Body of pancreas (tissue), 4 donors: ENCODE measurements around the gene MAPK14. TPM values are rescaled to one million over a fixed set of nuclear protein-coding genes. Genes with fewer than 3 reads are reported as not detected.
A peak's percentile ranks its signal among the peaks of the same experiment; 100 is the strongest.

Experiments
- ATAC-seq: fragments of 150-250 bp; one replicate; pipeline ENCODE4 v1.9.1; 2016
- DNase-seq, 4 donors: peaks; one replicate each; pipeline ENCODE4 v3.0.0-alpha.2; 2019
- H3K27ac ChIP-seq, 4 donors: fragments of 200-600 bp; sonication (generic); 1 replicate in 3 of 4; 2 replicates in 1 of 4; pipeline versions ENCODE4 v1.5.1 to v1.6.1; 2016 to 2019; ENCODE audit warnings: mild to moderate bottlenecking in 1 of 4, mixed read lengths in 1 of 4, moderate library complexity in 1 of 4
- H3K27me3 ChIP-seq, 2 donors: fragments of 200-600 bp; sonication (generic); one replicate each; pipeline ENCODE4 v1.6.0; 2016; ENCODE audit warnings: mild to moderate bottlenecking in 1 of 2
- H3K36me3 ChIP-seq, 2 donors: fragments of 200-600 bp; sonication (generic); replicated peaks in 1 of 2; 2 replicates each; pipeline ENCODE4 v1.5.1; 2016; ENCODE audit warnings: low read depth in 2 of 2; ENCODE audit not compliant: insufficient read depth in 1 of 2
- H3K4me1 ChIP-seq: fragments of 200-600 bp; sonication (generic); one replicate; pipeline ENCODE4 v1.6.0; 2016
- H3K4me3 ChIP-seq, 2 donors: fragments of 200-600 bp; sonication (generic); 1 replicate in 1 of 2; 2 replicates in 1 of 2; pipeline ENCODE4 v1.5.1; 2016 to 2019
- H3K9me3 ChIP-seq, 3 donors: fragments of 200-600 bp; sonication (generic); 1 replicate in 2 of 3; 2 replicates in 1 of 3; pipeline ENCODE4 v1.5.1; 2016
- POLR2A ChIP-seq, 3 donors: fragments of 450-650 bp; IDR thresholded peaks; one replicate each; pipeline ENCODE4 v1.6.1; 2016; ENCODE audit warnings: antibody characterized with exemption in 3 of 3, mild to moderate bottlenecking in 2 of 3
- WGBS, 2 donors: methylation state at CpG; one replicate each; pipeline ENCODE4 v1.1.5; 2017; 5-methylcytosine and 5-hydroxymethylcytosine counted together
- intact Hi-C: fragments of 100-400 bp; cut with DNase I; formaldehyde crosslinking; loops from one replicate; pipeline ENCODE4 v1.15.1; 2023
- total RNA-seq, 2 donors: library from RNA; depleted of rRNA; stranded (reverse); fragments of >200 nt; gene quantifications; one replicate each; pipeline ENCODE4 v1.1.0, GENCODE V29; 2016
- TF ChIP-seq, protein P1 (sequence below), 7 experiments: fragments of 450-650 bp in 4 of 7; fragments of 200-600 bp in 3 of 7; sonication (generic) in 3 of 7; IDR thresholded peaks; one replicate each; pipeline ENCODE4 v1.5.1; 2016 to 2019; ENCODE audit warnings: antibody characterized with exemption in 7 of 7

Gene MAPK14
- total RNA-seq, 2 donors from 2014 or later, result 30.3 to 33.7 TPM

- Histone ChIP-seq H3K36me3 (peaks cover 0 to 13% of the 10 kb centered on the region in 2 donors), H3K4me1 (peaks cover 4% of the 10 kb centered on the region), H3K4me3 (no peak overlapping the region), H3K9me3 (no peaks in the 10 kb centered on the region), H3K27me3 (no peaks in the 10 kb centered on the region), H3K27ac (no peak overlapping the region)
- DNase-seq (peak in 1 of 4 donors; percentile 35), ATAC-seq (no peak)
- no peak for TF ChIP-seq POLR2A (IDR thresholded peaks at IDR 0.05)
- TF ChIP-seq, protein P1, sequence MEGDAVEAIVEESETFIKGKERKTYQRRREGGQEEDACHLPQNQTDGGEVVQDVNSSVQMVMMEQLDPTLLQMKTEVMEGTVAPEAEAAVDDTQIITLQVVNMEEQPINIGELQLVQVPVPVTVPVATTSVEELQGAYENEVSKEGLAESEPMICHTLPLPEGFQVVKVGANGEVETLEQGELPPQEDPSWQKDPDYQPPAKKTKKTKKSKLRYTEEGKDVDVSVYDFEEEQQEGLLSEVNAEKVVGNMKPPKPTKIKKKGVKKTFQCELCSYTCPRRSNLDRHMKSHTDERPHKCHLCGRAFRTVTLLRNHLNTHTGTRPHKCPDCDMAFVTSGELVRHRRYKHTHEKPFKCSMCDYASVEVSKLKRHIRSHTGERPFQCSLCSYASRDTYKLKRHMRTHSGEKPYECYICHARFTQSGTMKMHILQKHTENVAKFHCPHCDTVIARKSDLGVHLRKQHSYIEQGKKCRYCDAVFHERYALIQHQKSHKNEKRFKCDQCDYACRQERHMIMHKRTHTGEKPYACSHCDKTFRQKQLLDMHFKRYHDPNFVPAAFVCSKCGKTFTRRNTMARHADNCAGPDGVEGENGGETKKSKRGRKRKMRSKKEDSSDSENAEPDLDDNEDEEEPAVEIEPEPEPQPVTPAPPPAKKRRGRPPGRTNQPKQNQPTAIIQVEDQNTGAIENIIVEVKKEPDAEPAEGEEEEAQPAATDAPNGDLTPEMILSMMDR (IDR thresholded peaks at IDR 0.05), result peak in 3 of 7 experiments; percentile 10 to 22 (median 20)
- 27 to 38% methylated on average over 3 of the region's 3 CpGs for WGBS, 2 donors
- intact Hi-C loops, result no loop called here
These were observed 48.0 kb downstream of the MAPK14 start for GRCh38 chr6:36075656-36076055.

GRCh38 chr6:36076178-36077063, 48.8 kb downstream of the MAPK14 start:
- no peaks in the 10 kb centered on the region for H3K4me1 ChIP-seq
- H3K36me3 ChIP-seq, result peaks cover 0 to 14% of the 10 kb centered on the region in 2 donors
- no peak for DNase-seq
- no peak overlapping the region for H3K4me3 ChIP-seq
- no peak overlapping the region for H3K27ac ChIP-seq
- WGBS, 2 donors, result 79 to 93% methylated on average over 3 of the region's 3 CpGs
- H3K27me3 ChIP-seq, result no peaks in the 10 kb centered on the region
- no peaks in the 10 kb centered on the region for H3K9me3 ChIP-seq
- ATAC-seq, result no peak
- TF ChIP-seq, protein P1 (IDR thresholded peaks at IDR 0.05), result no peak
- TF ChIP-seq POLR2A (IDR thresholded peaks at IDR 0.05), result no peak
- intact Hi-C loops, result no loop called here

- Histone ChIP-seq H3K27ac (no peak overlapping the region), H3K9me3 (no peaks in the 10 kb centered on the region), H3K4me3 (no peak overlapping the region), H3K4me1 (no peaks in the 10 kb centered on the region), H3K36me3 (peaks cover 2 to 18% of the 10 kb centered on the region in 2 donors), H3K27me3 (no peaks in the 10 kb centered on the region)
- DNase-seq (no peak), ATAC-seq (no peak)
- intact Hi-C loops, result no loop called here
- WGBS, 2 donors, result 84% methylated on average over 4 of the region's 4 CpGs
- TF ChIP-seq, protein P1 (IDR thresholded peaks at IDR 0.05), result no peak
- no peak for TF ChIP-seq POLR2A (IDR thresholded peaks at IDR 0.05)
These were observed 50.6 kb downstream of the MAPK14 start for GRCh38 chr6:36078159-36078558.

DNA sequence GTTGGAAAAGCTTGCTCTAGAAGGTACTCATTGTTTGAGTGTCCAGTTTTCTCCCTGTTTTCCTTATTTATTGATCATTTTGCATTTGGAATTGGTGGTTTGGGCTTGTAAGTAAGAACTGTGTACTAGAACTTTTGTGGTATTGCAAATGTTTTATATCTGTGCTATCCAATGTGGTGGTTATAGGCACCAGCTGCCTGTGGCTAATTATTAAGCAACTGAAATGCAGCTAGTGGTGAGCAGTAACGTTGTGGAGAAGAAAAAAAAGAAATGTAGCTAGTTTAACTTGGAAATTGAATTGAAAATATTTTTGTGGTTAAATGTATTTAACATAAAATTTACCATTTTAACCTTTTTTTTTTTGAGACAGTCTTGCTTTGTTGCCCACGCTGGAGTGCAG, 52.0 kb downstream of the MAPK14 start:
- H3K36me3 ChIP-seq, result peaks cover 4 to 25% of the 10 kb centered on the region in 2 donors
- intact Hi-C loops, result no loop called here

More for the DNA sequence above, 52.0 kb downstream of the MAPK14 start:
- 66 to 71% methylated on average over 2 of the region's 2 CpGs for WGBS, 2 donors
- no peak for DNase-seq
- Histone ChIP-seq H3K4me3 (no peak overlapping the region), H3K27me3 (no peaks in the 10 kb centered on the region), H3K27ac (no peak overlapping the region), H3K9me3 (no peaks in the 10 kb centered on the region), H3K4me1 (no peaks in the 10 kb centered on the region)
- TF ChIP-seq POLR2A (IDR thresholded peaks at IDR 0.05), result no peak
- TF ChIP-seq, protein P1 (IDR thresholded peaks at IDR 0.05), result no peak
- ATAC-seq, result no peak
